CD14-positive monocyte (primary cell): ENCODE measurements around the gene RIBC1. TPM values are rescaled to one million over a fixed set of nuclear protein-coding genes. Genes with fewer than 3 reads are reported as not detected.

Experiments used
- DNase-seq, 3 donors: peaks; one replicate each; pipeline ENCODE4 v3.0.0-alpha.2; 2011 to 2022
- H2AFZ ChIP-seq: 2 replicates; pipeline ENCODE4 v1.6.0; 2012; ENCODE audit warnings: mild to moderate bottlenecking, low read depth, low read length, inconsistent platforms; ENCODE audit not compliant: insufficient read depth, poor library complexity, severe bottlenecking
- H3K27ac ChIP-seq, 2 donors: 1 replicate in 1 of 2; 2 replicates in 1 of 2; pipeline ENCODE4 v1.5.1; 2012 to 2013; ENCODE audit warnings: low read length in 2 of 2, control low read depth in 1 of 2, inconsistent platforms in 1 of 2, low read depth in 1 of 2, mild to moderate bottlenecking in 1 of 2
- H3K27me3 ChIP-seq, 2 donors: one replicate each; pipeline versions ENCODE4 v1.6.0 to v1.6.1; 2011 to 2013; ENCODE audit warnings: low read length in 2 of 2; ENCODE audit not compliant: control insufficient read depth in 2 of 2, insufficient read depth in 2 of 2
- H3K36me3 ChIP-seq, 2 donors: replicated peaks in 1 of 2; 1 replicate in 1 of 2; 2 replicates in 1 of 2; pipeline versions ENCODE4 v1.5.1 to v1.6.1; 2012 to 2013; ENCODE audit warnings: low read length in 2 of 2, control low read depth in 1 of 2, inconsistent platforms in 1 of 2, mild to moderate bottlenecking in 1 of 2; ENCODE audit not compliant: insufficient read depth in 2 of 2, control insufficient read depth in 1 of 2
- H3K4me1 ChIP-seq, 2 donors: 1 replicate in 1 of 2; 2 replicates in 1 of 2; pipeline versions ENCODE4 v1.5.1 to v1.6.1; 2012 to 2013; ENCODE audit warnings: low read length in 2 of 2, control low read depth in 1 of 2, inconsistent platforms in 1 of 2, mild to moderate bottlenecking in 1 of 2, moderate library complexity in 1 of 2; ENCODE audit not compliant: insufficient read depth in 2 of 2, control insufficient read depth in 1 of 2
- H3K4me2 ChIP-seq: replicated peaks from 2 replicates; pipeline ENCODE3; 2012; ENCODE audit warnings: low read length, moderate library complexity, mild to moderate bottlenecking; ENCODE audit not compliant: poor library complexity, severe bottlenecking; ENCODE audit errors: extremely low read depth
- H3K4me3 ChIP-seq, 3 experiments: fragments of 200-600 bp in 1 of 3; sonication (generic) in 1 of 3; replicated peaks in 1 of 3; 1 replicate in 2 of 3; 2 replicates in 1 of 3; pipeline ENCODE4 v1.5.1; 2011 to 2013; ENCODE audit warnings: low read length in 3 of 3, mild to moderate bottlenecking in 3 of 3, control low read depth in 2 of 3, low read depth in 2 of 3, inconsistent platforms in 1 of 3, moderate library complexity in 1 of 3
- H3K79me2 ChIP-seq: 2 replicates; pipeline ENCODE4 v1.6.0; 2012; ENCODE audit warnings: mild to moderate bottlenecking, control low read depth, inconsistent platforms, low read length, moderate library complexity; ENCODE audit not compliant: insufficient read depth
- H3K9ac ChIP-seq: 2 replicates; pipeline ENCODE4 v1.6.0; 2017; ENCODE audit warnings: low read length, mild to moderate bottlenecking; ENCODE audit not compliant: insufficient read depth, poor library complexity, severe bottlenecking
- H3K9me3 ChIP-seq, 2 donors: replicated peaks in 1 of 2; 1 replicate in 1 of 2; 2 replicates in 1 of 2; pipeline versions ENCODE4 v1.5.1 to v1.6.1; 2012 to 2013; ENCODE audit warnings: low read length in 2 of 2, control low read depth in 1 of 2; ENCODE audit not compliant: control insufficient read depth in 1 of 2, insufficient read depth in 1 of 2
- H4K20me1 ChIP-seq: 2 replicates; pipeline ENCODE4 v1.6.0; 2012; ENCODE audit warnings: mild to moderate bottlenecking, low read length, control low read depth, moderate library complexity; ENCODE audit not compliant: insufficient read depth
- H3K27ac Mint-ChIP-seq, 7 donors: one replicate each; pipeline ENCODE4 v1.8.0; 2020; ENCODE audit warnings: mild to moderate bottlenecking in 7 of 7, mixed read lengths in 7 of 7, moderate library complexity in 6 of 7, inconsistent platforms in 2 of 7
- H3K27me3 Mint-ChIP-seq, 3 donors: one replicate each; pipeline ENCODE4 v1.8.0; 2021 to 2022; ENCODE audit warnings: low read depth in 3 of 3, mild to moderate bottlenecking in 3 of 3, mixed read lengths in 3 of 3, moderate library complexity in 3 of 3, inconsistent platforms in 1 of 3
- H3K36me3 Mint-ChIP-seq, 2 donors: one replicate each; pipeline ENCODE4 v1.8.0; 2020; ENCODE audit warnings: mixed read lengths in 2 of 2, inconsistent platforms in 1 of 2, mild to moderate bottlenecking in 1 of 2
- H3K4me1 Mint-ChIP-seq: one replicate; pipeline ENCODE4 v1.8.0; 2020; ENCODE audit warnings: mild to moderate bottlenecking, mixed read lengths
- H3K4me3 Mint-ChIP-seq, 2 donors: one replicate each; pipeline ENCODE4 v1.8.0; 2020; ENCODE audit warnings: mild to moderate bottlenecking in 2 of 2, mixed read lengths in 2 of 2, moderate library complexity in 1 of 2
- H3K9me3 Mint-ChIP-seq, 7 donors: one replicate each; pipeline ENCODE4 v1.8.0; 2020 to 2022; ENCODE audit warnings: mixed read lengths in 7 of 7, mild to moderate bottlenecking in 6 of 7, moderate library complexity in 6 of 7, inconsistent platforms in 2 of 7
- CTCF ChIP-seq: fragments of 200-600 bp; IDR thresholded peaks from one replicate; pipeline ENCODE4 v1.8.0; 2022; ENCODE audit warnings: antibody characterized with exemption, mild to moderate bottlenecking
- WGBS: methylation state at CpG from one replicate; pipeline ENCODE4 v1.1.5; 2013; ENCODE audit warnings: missing lambda C conversion rate; ENCODE audit not compliant: insufficient coverage; 5-methylcytosine and 5-hydroxymethylcytosine counted together
- intact Hi-C, 2 donors: fragments of 100-400 bp; cut with micrococcal nuclease; formaldehyde crosslinking; loops; one replicate each; pipeline versions ENCODE4 v1.15.0 to v1.15.1; 2023
- polyA plus RNA-seq, 3 donors: library from polyadenylated mRNA; depleted of rRNA in 1 of 3; unstranded in 2 of 3; stranded (reverse) in 1 of 3; fragments of 300-500 nt in 2 of 3; fragments of >200 nt in 1 of 3; fragmentation: Illumina TruSeq in 2 of 3; gene quantifications; 1 replicate in 2 of 3; 2 replicates in 1 of 3; pipeline ENCODE4 v1.2.3, GENCODE V29; 2012 to 2021

RIBC1 gene
- polyA plus RNA-seq, 3 donors, result 0.31 to 0.35 TPM; not detected in 1

GRCh38 chrX:53440101-53440500, 17.4 kb downstream of the RIBC1 start:
- Mint-ChIP-seq H3K27ac (peak overlapping the region; percentile 92 to 98 (median 95)), H3K4me3 (peak overlapping the region; percentile 82 to 92), H3K4me1 (peaks cover 26% of the 10 kb centered on the region), H3K27me3 (peaks cover 0 to 21% (median 0%) of the 10 kb centered on the region in 3 donors), H3K9me3 (peaks cover 0 to 3% (median 0%) of the 10 kb centered on the region in 7 donors), H3K36me3 (peaks cover 0 to 3% of the 10 kb centered on the region in 2 donors)
- Histone ChIP-seq H3K4me3 (peak overlapping the region; percentile 52 to 80 (median 63)), H3K27ac (peak overlapping the region; percentile 94 to 99), H3K4me2 (peak overlapping the region; percentile 93), H4K20me1 (no peaks in the 10 kb centered on the region), H2AFZ (peak overlapping the region; percentile 89), H3K4me1 (peaks cover 30 to 52% of the 10 kb centered on the region in 2 donors), H3K9ac (peak overlapping the region; percentile 80), H3K36me3 (no peaks in the 10 kb centered on the region), H3K27me3 (no peaks in the 10 kb centered on the region), H3K79me2 (no peaks in the 10 kb centered on the region), H3K9me3 (no peaks in the 10 kb centered on the region)
- intact Hi-C loops, result loop anchor here in 1 of 2 donors (5.0 kb wide), 1 partner anchor 123 kb away; no protein-coding TSS in a partner anchor
- WGBS, result no CpG with 5 or more reads among the region's 5 CpGs
- no peak for TF ChIP-seq CTCF
- DNase-seq, result peak in 2 of 3 donors; percentile 34 to 40

- Mint-ChIP-seq H3K9me3 (peaks cover 0 to 2% (median 0%) of the 10 kb centered on the region in 7 donors), H3K4me3 (peak overlapping the region; percentile 82 to 92), H3K27me3 (peaks cover 0 to 15% (median 0%) of the 10 kb centered on the region in 3 donors), H3K36me3 (peaks cover 0 to 3% of the 10 kb centered on the region in 2 donors), H3K27ac (peak overlapping the region; percentile 92 to 98 (median 95)), H3K4me1 (peaks cover 24% of the 10 kb centered on the region)
- WGBS, result 0% methylated on average over 4 of the region's 39 CpGs
- DNase-seq, result peak; percentile 80 to 87 (median 87)
- peak overlapping the region; percentile 80 for H3K9ac ChIP-seq
- H3K27ac ChIP-seq, result peak overlapping the region; percentile 94 to 99
- peak overlapping the region; percentile 93 for H3K4me2 ChIP-seq
- H2AFZ ChIP-seq, result peak overlapping the region; percentile 89
- no peak for TF ChIP-seq CTCF
- no peaks in the 10 kb centered on the region for H4K20me1 ChIP-seq
- H3K79me2 ChIP-seq, result no peaks in the 10 kb centered on the region
- intact Hi-C loops, result loop anchor here in 1 of 2 donors (5.0 kb wide), 1 partner anchor 124 kb away; no protein-coding TSS in a partner anchor
- no peaks in the 10 kb centered on the region for H3K9me3 ChIP-seq
- no peaks in the 10 kb centered on the region for H3K27me3 ChIP-seq
- peaks cover 28 to 50% of the 10 kb centered on the region in 2 donors for H3K4me1 ChIP-seq
- H3K36me3 ChIP-seq, result no peaks in the 10 kb centered on the region
- peak overlapping the region; percentile 52 to 80 (median 63) for H3K4me3 ChIP-seq
These were observed 18.2 kb downstream of the RIBC1 start for GRCh38 chrX:53440621-53441517.
